ENCODE data around the gene ELP1. TPM values are rescaled to one million over a fixed set of nuclear protein-coding genes. Genes with fewer than 3 reads are reported as not detected.

The ELP1 gene
- total RNA-seq, 4 donors from 2014 or later = 9.4 to 24.3 (median 13.5) TPM

- Histone ChIP-seq H3K27ac (no peak overlapping the region), H3K4me3 (no peak overlapping the region), H3K36me3 (no peaks in the 10 kb centered on the region), H3K27me3 (no peaks in the 10 kb centered on the region), H3K4me1 (no peaks in the 10 kb centered on the region), H3K9me3 (no peaks in the 10 kb centered on the region)
- intact Hi-C loops (cut with DNase I; ENCODE audit: low total_unique reads) = no loop called here
- ATAC-seq (no peak), DNase-seq (no peak)
- in situ Hi-C loops (cut with MboI; ENCODE audit: low sequenced_read_pairs in 4 of 4) = no loop called here
- TF ChIP-seq CTCF (IDR thresholded peaks at IDR 0.05 in 4 of 5, conservative IDR thresholded peaks at IDR 0.05 in 1 of 5) = no peak
- no peak for TF ChIP-seq POLR2A (IDR thresholded peaks at IDR 0.05)
Observed at GRCh38 chr9:108836781-108837180, 97.1 kb downstream of the ELP1 start.

- intact Hi-C loops (cut with DNase I; ENCODE audit: low total_unique reads) = no loop called here
- in situ Hi-C loops (cut with MboI; ENCODE audit: low sequenced_read_pairs in 4 of 4) = no loop called here
- H3K27ac ChIP-seq = no peak overlapping the region
- H3K36me3 ChIP-seq = no peaks in the 10 kb centered on the region
- ATAC-seq (no peak), DNase-seq (no peak)
- H3K4me1 ChIP-seq = no peaks in the 10 kb centered on the region
- H3K9me3 ChIP-seq = no peaks in the 10 kb centered on the region
- no peak overlapping the region for H3K4me3 ChIP-seq
- H3K27me3 ChIP-seq = no peaks in the 10 kb centered on the region
- TF ChIP-seq CTCF (IDR thresholded peaks at IDR 0.05 in 4 of 5, conservative IDR thresholded peaks at IDR 0.05 in 1 of 5) = no peak
- TF ChIP-seq POLR2A (IDR thresholded peaks at IDR 0.05) = no peak
Observed at GRCh38 chr9:108836319-108836718, 97.6 kb downstream of the ELP1 start.

GRCh38 chr9:108835831-108836230, 98.1 kb downstream of the ELP1 start:
- H3K4me3 ChIP-seq = no peak overlapping the region
- in situ Hi-C loops (cut with MboI; ENCODE audit: low sequenced_read_pairs in 4 of 4) = no loop called here
- TF ChIP-seq CTCF (IDR thresholded peaks at IDR 0.05 in 4 of 5, conservative IDR thresholded peaks at IDR 0.05 in 1 of 5) (no peak), POLR2A (IDR thresholded peaks at IDR 0.05) (no peak)
- H3K27me3 ChIP-seq = no peaks in the 10 kb centered on the region
- no peaks in the 10 kb centered on the region for H3K36me3 ChIP-seq
- no peaks in the 10 kb centered on the region for H3K9me3 ChIP-seq
- H3K4me1 ChIP-seq = no peaks in the 10 kb centered on the region
- no peak for ATAC-seq
- intact Hi-C loops (cut with DNase I; ENCODE audit: low total_unique reads) = no loop called here
- DNase-seq = no peak
- no peak overlapping the region for H3K27ac ChIP-seq

- in situ Hi-C loops (cut with MboI; ENCODE audit: low sequenced_read_pairs in 4 of 4) = no loop called here
- DNase-seq = no peak
- ATAC-seq = no peak
Observed at GRCh38 chr9:108834959-108835665, 98.8 kb downstream of the ELP1 start.

More at GRCh38 chr9:108834959-108835665, 98.8 kb downstream of the ELP1 start:
- H3K9me3 ChIP-seq = no peaks in the 10 kb centered on the region
- H3K27ac ChIP-seq = no peak overlapping the region
- H3K4me1 ChIP-seq = no peaks in the 10 kb centered on the region
- intact Hi-C loops (cut with DNase I; ENCODE audit: low total_unique reads) = no loop called here
- H3K4me3 ChIP-seq = no peak overlapping the region
- no peaks in the 10 kb centered on the region for H3K36me3 ChIP-seq
- H3K27me3 ChIP-seq = no peaks in the 10 kb centered on the region
- TF ChIP-seq CTCF (IDR thresholded peaks at IDR 0.05 in 4 of 5, conservative IDR thresholded peaks at IDR 0.05 in 1 of 5) (no peak), POLR2A (IDR thresholded peaks at IDR 0.05) (no peak)

All from gastrocnemius medialis (tissue), 4 donors.